ACHN (cell line): ENCODE measurements around the gene DDX25.

Source experiments
- DNase-seq: peaks from one replicate; pipeline ENCODE4 v3.0.0-alpha.2; 2015
- in situ Hi-C: cut with HindIII; loops from 2 replicates; pipeline ENCODE4 v1.10.0; 2017; ENCODE audit warnings: low sequenced_read_pairs, low pct_ligation_motif_present, low pct_unique_long_range_greater_than_20kb

Gene DDX25

DNA sequence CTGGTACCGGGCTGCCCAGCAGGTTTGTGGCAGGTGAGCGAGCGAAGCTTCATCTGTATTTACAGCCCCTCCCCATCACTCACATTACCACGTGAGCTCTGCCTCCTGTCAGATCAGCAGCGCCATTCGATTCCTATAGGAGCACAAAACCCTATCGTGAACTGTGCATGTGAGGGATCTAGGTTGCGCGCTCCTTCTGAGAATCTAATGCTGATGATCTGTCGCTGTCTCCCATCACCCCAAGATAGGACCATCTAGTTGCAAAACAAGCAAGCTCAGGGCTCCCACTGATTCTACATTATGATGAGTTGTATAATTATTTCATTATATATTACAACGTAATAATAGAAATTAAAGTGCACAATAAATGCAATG, 25.8 kb downstream of the DDX25 start:
- no peak for DNase-seq
- in situ Hi-C loops: no loop called here

DNA sequence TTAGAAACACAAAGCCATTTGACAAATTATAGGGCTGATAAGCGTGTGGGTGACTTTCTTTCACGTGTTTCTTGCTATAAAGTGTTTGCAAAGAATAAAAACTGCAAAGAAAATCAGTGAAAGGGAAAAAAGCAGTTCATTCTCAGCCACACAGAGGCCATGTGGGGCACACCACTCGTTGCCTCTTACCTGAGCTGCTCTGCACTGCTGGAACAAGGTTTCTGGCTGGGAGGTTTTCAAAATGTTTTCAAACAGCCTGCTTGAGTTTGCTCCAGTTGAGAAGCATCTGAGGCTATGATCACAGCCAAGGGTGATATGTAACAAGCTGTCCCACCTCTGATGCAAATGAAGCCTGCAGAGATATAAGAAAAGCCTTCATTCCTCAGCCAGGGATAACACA, 26.8 kb downstream of the DDX25 start:
- no peak for DNase-seq
- in situ Hi-C loops: no loop called here

DNA sequence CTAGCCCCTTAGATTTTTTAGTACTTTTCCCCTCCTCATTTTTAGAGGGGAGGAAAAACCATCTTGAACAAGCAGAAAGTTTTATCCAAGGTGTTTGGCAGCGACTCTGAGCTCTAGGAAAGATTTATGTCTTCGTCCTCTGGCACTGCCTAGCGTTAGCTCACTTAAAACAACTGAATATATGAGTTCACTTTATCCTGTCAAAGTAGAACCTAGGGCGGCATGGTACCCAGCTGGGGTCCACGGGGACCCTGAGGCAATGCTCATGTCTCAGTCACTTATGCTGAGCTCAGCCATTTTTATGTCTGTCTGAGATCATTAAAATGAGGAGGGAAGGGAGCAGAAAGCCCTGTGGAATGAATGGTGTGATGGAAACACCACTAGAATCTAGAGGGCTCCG, 27.4 kb downstream of the DDX25 start:
- DNase-seq: no peak
- in situ Hi-C loops: no loop called here

DNA sequence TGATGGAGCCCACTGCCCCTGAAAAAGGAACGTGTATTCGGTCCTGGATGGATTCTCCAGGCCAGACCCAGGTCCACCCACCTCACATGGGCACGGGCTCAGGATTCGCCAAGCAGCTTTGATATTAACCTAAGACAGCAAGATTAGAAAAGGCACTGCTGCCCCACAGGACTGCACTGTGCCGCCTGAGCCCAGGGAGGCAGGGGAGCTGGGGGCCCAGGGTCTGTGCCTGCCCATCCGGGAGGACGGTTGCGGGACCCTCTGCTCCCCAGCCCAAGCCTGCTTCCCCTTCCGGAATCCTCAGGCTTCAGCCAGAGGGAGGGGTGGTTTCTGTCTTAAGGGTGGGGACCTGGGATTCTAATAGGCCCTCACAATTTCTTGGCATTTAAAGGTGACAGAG, 28.0 kb downstream of the DDX25 start:
- no peak for DNase-seq
- in situ Hi-C loops: no loop called here

DNA sequence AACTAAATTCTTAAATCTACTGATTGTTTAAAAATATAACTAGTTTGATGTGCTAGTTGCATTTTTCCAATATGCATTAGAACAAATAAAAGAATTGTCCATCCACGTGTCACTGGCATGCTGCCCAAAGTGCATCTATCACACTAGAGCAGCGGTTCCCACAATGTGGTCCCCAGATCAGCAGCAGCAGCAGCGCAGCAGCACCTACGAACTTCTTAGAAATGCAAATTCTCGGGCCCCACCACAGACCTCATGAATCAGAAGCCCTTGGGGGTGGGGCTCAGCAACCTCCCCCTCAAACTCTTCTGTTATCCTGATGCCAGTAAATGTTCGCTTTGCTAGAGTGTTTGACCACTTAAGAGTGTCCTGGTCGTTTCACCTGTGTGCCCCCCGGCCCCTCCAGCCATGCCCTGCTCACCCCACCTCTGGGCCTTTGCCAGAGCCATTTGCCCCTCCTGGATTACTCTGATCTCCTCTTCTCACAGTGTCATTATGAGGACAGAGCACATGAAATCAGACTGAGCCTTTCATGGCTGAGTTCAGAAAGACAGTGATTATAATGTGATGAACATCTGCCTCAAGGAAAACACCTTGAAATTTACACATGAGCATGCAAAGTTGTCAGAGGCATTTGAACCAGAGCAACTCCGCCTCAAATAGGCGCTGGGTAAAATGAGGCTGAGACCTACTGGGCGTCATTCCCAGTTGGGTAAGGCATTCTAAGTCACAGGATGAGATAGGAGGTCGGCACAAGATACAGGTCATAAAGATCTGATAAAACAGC, 28.9 kb downstream of the DDX25 start:
- DNase-seq: no peak
- in situ Hi-C loops: no loop called here

DNA sequence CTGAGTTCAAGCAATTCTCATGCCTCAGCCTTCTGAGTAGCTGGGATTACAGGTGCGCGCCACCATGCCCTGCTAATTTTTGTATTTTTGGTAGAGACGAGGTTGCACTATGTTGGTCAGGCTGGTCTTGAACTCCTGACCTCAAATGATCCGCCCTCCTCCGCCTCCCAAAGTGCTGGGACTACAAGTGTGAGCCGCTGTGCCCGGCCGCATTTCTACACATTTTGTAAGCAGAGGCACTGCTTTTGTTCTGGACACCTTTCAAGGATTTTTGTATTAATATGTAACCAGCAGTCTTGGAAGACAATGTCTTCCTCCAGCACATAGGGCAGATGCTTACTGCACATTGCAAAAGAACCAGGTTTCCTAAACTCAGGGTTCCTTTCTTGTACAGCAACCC, 30.2 kb downstream of the DDX25 start:
- in situ Hi-C loops: no loop called here
- no peak for DNase-seq

DNA sequence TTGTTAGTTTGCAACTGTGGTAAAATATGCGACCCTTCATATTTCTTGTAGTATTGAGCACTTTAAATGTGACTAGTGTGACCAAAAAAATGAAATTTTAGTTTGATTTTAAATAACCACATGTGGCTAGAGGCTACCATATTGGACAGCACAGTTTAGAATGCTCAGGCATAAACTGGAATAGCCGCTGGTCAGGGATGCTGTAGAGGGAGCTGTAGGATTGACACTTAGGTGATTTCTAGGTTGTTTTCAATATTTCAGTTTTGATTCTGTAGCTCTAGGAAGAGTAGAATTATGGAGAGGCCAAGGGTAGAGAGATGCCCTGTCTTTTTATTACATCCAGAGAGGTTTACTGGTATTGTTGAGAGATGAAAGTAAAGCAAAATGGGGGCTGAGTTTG, 30.7 kb downstream of the DDX25 start:
- in situ Hi-C loops: no loop called here
- no peak for DNase-seq

DNA sequence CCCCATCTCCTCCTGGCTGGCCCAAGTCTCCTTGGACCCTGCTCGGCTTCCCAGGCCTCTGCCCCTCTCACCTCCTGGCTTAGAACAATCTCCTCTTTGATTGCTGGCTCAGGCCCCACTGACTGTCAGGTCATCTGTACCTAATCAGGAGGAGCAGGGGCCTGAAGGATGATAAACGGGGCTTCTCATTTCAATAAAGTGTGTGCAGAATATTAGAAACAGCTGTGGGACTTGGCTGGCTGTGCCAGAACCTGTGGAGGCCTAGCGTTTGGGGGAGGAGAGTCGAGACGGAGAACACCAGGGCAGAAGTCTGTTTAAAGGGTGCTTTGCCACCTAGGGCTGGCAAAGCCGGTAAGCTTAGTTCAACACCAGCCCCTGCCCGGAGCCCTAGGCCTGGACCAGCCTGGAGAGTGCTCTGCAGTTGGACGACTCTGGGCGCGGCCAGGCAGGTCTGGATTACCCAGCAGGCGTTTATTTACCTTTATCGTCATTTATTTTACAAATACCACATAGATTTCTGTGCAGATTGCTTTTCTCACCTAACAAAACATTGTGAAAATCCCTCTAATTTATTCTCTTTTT, 31.4 kb downstream of the DDX25 start:
- DNase-seq: no peak
- in situ Hi-C loops: no loop called here

DNA sequence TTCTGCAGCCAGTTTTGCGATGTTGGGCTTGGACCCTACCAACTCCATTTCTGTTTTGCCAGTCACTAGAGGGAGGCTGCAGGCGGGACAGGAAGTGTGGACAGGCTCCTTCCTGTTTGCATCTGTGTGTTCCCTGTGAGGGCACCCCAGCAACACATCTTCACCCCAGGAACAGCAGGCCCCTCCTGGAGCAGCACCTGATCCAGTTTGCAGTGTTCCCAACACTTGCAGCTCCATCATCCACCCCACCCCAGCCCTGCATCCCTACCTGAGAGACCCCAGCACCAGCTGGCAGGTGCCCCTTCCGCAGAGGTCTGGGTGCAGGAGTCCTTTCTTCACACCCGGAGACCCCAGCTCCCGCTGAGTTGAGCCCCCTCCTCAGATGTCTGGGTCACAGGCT, 34.1 kb downstream of the DDX25 start:
- in situ Hi-C loops: no loop called here
- DNase-seq: no peak

DNA sequence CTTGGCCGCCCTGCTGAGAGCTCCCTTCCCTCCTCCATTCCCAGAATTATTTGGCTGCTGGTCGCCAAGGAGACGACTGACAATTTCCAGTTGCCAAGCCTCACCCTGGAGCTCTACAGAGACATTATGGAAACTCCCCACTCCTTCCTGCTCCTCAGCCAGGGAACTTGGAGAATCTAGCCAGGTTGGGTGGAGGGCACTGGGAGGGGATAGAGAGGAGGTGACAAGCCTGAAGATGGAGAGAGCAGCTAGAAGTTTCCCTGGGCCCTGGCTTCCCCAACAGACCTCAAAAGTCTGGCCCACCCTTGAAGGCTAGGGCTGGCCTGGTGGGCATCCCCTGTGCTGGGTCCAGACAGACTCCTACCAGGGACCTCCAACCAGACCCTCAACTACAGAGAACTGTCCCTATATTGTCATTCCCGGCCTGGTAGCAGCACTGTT, 34.8 kb downstream of the DDX25 start:
- in situ Hi-C loops: no loop called here
- no peak for DNase-seq

DNA sequence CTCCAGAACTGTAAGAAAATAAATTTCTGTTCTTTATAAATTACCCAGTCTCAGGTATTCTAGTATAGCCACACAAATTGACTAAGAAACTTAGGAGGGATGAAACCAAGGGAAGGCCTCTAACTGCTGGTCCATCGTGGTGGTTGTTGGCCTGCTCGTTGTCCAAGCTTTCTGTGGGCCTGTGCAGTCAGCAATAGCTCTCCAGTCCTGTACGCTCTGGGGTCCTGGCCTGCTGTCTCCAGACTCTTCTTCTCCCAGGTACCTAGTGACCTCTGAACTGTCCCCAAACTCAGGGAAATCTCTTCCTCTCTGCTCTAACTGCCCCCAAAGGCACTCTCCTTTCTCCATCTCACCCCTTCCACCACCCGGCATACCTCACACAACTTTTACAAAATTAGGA, 35.8 kb downstream of the DDX25 start:
- in situ Hi-C loops: no loop called here
- DNase-seq: no peak

DNA sequence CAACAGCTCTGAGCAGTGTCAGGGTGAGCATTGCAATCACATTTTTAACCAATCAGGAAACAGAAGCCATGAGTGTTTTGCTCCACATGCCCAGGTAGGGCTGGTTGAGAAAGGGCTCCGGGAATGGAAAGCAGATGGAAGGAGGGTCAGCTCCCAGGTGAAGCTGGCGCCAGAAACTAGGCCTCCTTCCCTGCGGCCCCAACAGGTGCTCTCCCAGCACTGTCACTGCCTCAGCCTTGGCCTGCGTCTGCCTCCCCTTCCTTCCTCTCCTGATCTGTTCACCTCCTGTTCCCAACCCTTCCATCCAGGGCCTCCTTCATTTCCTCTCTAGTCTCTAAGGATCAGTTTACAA, 36.9 kb downstream of the DDX25 start:
- no peak for DNase-seq
- in situ Hi-C loops: no loop called here

DNA sequence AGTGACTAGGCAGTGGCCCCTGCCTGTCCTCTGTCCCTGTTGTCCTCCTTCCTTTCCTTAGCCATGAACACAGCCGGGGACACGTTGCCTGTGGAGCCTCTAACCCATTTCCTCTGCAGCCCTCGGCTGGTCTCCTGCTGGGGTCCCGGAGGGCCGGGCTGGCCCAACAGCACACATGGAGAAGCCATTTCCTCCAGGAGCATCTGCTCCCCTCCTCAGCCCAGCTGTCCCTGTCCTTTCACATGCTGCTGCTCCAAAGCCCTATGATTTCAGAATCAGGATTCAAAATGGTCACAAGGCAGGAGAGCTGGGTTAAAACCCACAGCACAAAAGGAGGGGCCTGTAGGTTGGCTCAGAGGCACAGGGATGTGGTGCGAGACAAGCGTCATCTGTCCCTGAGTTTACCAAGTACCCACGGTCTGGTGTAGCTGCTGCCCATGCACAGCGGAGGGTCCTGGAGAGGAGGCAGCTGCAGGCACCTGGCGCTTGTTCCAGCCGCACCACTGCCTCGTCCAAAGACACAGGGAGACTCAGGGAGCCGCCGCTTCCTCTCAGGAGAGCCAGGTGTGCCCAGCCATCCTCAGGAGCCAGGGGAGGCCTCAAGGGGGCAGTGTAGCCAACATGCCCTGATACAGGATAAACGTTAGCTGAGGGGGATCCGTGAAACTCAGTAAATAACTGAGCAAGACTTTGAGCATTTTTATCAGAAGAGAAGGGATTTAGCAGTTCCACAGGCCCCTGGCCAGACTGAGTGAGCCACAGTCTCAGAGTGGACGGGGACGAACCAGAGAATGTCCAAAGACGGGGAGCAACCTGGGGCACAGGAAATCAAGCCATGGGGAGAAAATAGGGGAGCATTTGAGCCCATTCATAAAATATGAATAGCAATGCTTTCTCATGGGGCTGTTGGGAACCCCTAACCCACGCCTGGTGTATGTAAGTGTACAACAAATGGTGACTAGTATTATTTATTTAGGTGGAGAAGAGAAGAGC, 37.6 kb downstream of the DDX25 start:
- in situ Hi-C loops: no loop called here

DNA sequence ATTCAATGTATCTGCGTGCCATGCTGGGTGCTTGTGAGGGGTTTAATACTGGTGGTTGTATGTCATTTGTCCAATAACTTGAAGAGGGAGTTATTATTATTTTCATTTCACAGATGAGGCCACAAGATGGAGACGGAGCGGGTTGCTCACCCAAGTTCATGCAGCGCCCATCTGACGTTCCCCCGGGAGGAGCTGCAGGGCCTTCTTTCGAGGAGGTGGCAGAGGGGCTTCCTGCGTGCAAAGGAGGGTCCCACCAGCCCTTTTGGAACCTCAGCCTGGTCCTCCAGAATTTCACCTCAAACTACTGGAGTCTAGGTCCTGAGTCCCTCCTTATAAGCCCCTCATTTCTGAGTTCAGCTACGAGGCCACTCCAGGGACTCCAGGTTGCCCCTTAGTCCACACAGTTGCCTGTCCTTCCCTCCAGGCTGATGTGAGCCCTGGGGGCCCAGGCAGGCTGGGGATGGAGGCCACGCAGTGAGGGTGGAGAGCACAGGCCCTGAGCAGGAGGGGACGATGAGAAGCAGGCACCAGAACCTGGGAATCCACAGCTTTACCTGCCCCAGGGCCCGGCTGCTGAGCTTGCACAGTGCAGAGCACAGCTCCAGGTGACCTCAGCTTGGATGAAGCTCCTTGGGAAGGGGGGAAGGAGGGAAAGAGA, 38.6 kb downstream of the DDX25 start:
- no peak for DNase-seq
- in situ Hi-C loops: no loop called here

More for the DNA sequence above, 37.6 kb downstream of the DDX25 start:
- DNase-seq: peak; percentile 22

DNA sequence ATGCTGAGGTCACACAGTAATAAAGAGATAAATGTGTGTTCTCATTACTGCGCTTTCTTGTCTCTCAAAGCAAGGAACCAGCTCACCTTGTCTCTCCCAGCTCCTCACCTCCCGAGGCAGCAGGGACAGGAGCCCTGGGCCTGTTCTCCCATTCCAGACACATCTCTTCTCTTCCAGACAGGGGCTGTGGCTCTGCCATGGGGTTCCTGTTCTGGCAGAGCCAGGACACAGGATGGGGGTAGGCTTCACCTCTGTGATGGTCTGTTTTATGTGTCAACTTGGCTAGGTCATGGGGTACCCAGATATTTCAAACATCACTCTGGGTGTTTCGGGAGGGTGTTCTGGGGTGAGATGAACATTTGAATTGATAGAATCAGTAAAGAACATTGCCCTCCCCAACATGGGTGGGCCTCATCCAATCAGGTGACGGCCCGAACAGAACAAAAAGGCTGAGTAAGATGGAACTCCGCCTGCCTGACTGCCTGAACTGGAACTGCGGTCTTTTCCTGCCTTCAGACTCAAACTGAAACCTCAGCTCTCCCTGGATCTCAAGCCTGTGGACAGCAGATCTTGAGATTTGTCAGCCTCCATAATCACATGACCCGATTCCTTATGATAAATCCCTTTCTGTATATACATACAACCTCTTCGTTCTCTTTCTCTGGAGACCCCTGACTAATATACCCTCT, 39.5 kb downstream of the DDX25 start:
- DNase-seq: no peak
- in situ Hi-C loops: no loop called here

DNA sequence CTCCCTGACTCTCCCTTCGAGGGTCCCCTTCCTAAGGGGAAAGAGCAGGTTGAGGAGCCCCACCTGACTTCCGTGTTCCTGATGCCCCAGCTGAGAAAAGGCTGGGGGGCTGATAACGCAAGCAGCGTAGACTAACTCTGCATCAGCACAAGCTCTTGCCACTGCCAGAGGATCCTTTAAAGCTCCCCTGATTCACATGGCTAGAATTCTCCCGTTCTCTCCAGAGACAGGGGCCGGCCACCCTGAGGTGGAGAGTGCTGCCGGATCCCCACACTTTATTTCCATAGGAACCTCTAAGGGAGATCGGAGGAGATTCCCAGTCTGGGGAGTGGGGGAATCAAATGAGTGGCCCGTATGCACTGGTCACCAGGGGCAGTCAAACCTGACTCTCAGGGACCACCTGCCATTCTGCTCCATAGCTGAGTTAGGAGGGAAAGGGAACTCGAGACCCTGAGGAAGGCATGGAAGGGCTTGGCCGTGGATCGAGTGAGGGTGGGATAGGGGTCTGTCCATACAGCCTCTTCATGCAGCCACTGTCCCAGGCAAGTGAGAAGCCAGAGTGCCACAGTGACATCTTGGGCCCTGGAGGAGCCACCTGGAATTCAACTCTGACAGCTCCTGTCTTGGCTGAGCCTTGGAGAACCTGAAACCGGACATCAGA, 40.2 kb downstream of the DDX25 start:
- in situ Hi-C loops: no loop called here

DNA sequence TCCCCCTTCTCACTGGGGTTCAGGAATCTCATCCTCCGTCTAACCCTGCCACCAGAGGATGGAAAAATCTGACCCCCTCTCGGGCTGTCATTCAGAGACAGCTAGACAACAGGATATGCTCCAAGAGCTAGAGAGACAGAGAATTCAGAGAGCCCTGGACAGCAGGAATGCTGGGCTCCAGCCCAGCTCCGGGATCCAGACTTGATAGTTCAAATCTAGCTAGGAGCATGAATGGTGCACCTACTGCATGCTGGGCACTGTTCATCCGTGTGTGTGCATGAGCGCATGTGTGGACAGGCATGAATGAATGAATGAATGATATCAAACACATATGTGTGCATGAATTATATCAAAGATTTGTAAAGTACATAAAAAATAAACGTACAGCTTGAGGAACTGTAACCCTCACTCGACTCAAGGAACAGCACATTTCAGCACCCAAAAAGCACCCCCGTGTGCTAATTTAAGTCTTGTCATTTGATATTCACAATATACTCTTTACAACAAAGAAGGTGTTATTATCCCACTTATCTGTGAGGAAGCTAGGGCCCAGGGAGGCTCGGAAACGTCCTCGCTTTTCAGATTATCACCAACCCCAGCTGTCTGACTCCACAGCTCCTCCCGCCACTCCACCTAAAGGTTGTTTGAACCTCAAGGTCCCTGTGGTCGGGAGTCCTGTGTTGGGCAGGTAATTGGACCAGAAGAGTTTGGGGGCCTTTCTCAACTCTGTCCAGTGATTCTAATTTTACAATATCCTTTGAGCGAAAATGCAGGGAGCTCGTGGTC, 40.9 kb downstream of the DDX25 start:
- in situ Hi-C loops: no loop called here
- DNase-seq: no peak

More for the DNA sequence above, 40.2 kb downstream of the DDX25 start:
- DNase-seq: no peak
